Pons (tissue), 1 donor: ENCODE measurements around the gene CKB.
A peak's percentile ranks its signal among the peaks of the same experiment; 100 is the strongest.
"Not testable (repeated sequence)": the region's sequence is repeated elsewhere in the genome, so short reads cannot be mapped to it uniquely, and the experiment has no call there.

ENCODE experiments used
- DNase-seq: peaks from one replicate; pipeline ENCODE4 v3.0.0-alpha.2; 2016; ENCODE audit warnings: low spot score

The CKB gene

DNA sequence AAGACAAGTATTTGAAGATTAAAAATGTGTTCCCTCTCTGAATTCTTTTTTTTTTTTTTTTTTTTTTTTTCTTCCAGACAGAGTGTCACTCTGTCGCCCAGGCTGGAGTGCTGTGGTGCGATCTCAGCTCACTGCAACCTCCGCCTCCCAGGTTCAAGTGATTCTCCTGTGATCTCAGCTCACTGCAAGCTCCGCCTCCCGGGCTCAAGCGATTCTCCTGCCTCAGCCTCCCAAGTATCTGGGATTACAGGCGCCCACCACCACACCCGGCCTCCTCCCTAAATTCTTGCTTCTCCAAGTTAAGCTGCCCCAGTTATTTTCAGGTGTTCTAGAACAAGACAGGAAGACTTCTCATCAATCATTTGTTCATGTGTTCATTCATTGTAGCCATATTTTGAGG, 10.4 kb downstream of the CKB start:
- DNase-seq: not testable (repeated sequence)

DNA sequence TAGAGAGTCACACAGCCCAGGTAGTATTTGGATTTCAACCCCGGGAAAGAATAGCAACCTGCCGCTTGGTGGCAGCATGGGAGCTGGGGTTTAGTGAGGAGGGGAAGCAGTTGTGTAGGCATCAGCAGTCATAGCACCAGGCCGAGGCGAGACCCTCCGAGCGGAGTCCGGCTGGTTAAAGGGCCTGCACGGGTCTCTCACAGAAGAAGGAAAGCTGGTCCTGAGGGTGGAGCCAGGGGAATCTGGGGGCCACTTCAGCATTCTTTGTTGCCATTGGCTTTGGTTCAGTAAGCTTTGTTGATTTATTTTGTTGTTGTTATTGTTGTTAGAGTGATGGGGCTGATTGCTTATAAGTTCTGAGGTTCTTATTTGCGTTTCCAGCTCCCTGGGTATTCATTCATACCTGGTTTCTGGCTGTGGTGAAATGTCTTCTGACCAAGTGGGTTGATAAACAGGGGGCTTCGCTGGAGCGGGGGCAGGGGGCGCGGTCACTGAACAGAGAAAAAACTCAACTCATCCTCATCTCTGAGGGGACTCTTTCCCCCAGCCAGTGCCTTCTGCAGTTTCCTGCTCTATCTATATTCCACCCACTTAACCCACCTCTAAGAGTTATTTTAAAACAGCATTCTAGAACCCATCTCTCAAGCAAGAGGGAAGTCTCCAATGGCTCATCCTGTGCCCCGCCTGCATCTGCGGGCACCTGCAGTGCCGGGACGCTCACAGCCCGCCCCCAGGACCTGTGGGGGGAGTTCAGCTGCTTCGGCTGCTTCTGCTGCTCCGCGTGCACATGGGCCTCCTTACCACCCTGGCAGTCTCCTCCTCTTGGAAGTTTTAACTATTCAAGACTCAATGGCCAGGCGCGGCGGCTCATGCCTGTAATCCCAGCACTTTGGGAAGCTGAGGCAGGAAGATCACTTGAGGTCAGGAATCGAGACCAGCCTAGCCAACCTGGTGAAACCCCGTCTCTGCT, 11.6 kb downstream of the CKB start:
- no peak for DNase-seq

DNA sequence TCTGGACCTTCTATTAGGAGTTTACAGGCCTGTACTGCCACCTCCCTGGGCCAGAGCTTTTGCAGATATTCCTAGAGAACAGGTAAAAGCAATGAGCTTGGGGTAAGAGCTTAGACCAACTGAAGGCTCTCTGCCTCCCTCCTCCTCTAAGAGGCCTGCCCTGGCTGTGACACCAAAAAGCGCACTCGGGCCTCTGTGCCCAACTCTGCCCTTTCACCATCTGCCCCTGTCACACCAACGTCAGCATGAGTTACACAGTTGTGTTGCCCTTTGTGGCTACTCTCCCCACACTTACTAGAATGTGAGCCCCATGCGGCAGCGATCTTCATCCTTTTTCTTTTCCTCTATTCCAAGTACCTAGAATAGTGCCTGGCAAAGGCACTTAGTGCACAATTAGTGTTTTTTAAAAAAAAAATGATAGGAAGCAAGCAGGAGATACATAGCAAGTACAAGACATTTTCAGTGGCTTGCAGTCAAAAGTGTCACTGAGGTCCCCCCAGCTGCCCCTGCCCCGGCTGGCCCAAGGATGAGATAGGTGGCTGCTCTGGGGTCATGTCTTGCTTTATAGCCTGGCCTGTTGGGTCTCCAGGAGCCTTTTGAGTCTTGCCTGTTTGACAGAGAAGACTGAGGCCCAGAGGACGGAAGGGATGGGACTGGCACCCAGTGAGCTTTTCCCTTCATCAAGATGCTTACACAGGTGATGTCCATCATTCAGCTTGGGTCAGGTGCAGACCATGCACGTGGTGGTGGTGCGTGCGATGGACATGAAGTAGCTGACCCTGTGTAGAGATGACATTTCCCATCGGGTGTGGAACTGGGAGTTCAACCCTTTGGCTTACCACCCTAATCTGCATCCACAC, 12.5 kb downstream of the CKB start:
- DNase-seq: no peak

DNA sequence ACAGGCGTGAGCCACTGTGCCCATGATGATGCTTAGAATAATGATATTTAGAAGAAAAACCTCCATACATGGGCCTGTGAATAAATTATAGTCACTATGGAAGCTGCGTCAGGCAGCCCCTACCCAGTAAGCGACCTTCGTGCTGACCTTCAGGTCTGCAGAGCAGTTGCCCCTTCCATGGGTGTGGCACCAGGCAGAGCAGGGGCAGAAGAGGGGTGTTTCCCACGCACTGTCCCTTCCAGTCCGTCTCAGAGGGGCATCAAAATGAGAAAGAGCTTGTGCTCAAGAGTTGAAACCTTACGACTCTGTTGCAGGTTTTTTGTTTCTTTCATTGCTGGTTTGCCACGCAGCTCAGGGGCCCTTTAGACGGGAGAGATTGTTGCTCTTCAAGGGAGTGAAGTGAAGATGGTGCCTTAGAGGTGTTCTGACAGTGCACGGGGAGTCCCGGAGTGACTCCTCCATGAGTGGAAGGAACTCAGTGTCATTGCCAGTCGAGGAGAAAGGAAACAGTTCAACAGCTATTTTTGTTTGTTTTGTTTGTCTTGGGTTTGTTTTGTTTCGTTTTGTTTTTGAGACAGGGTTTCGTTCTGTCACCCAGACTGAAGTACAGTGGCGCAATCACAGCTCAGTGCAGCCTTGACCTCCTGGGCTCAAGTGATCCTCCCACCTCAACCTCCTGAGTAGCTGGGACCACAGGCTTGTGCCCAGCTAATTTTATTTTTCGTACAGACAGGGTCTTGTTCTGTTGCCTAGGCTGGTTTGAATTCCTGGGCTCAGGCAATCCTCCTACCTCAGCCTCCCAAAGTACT, 13.9 kb downstream of the CKB start:
- no peak for DNase-seq

DNA sequence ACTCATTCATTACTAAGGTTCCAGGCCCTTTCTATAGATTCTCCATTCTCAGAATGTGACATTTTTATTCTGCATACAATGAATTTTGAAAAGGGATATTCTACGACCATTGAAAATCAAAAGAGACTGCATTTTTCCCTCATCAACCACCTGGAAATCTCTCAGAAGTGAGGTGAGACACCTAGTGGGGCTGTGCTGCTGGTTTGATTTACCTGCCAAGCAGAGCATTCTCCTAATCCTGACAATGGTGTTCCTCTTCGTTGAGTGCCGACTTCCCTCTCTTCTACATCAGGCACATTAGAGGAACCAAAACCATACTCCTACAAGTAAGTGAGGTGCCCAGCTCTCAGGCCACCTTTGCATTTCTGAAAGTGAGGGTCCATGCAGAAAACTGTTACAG, 14.9 kb downstream of the CKB start:
- no peak for DNase-seq

DNA sequence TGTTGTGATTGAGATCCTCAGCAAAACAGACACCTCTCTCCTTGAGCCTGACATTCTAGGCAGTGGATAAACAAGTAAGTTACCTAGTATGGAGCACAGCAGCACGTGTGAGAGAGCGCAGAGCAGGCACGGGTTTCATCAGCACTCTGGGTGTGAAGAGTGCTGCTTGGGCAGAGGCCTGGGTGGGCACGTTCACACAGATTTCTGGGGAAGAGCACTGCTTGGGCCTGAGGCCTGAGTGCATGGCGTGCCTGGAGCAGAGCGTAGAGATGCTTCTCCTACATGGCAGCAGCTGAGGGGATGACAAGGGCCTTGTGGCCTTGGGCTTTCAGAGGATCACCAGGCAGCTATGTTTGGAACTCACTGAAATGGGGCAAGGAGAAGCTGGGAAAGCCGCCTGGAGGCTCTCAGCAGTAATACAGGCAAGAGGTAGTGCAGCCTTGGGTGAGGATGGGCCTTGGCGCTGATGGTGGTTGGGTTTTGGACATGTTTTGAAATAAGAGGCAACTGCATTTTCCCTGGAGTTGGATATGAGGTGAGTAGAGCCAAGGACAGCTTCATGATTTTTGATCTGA, 17.6 kb downstream of the CKB start:
- DNase-seq: no peak

DNA sequence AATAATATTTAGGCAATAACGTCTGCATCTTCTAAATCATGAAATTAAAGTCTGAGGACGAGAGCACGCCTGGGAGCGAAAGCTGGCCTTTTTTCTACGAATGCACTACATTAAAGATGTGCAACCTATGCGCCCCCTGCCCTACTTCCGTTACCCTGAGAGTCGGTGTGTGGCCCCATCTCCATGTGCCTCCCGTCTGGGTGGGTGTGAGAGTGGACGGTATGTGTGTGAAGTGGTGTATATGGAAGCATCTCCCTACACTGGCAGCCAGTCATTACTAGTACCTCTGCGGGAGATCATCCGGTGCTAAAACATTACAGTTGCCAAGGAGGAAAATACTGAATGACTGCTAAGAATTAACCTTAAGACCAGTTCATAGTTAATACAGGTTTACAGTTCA, 19.3 kb downstream of the CKB start:
- DNase-seq: no peak

DNA sequence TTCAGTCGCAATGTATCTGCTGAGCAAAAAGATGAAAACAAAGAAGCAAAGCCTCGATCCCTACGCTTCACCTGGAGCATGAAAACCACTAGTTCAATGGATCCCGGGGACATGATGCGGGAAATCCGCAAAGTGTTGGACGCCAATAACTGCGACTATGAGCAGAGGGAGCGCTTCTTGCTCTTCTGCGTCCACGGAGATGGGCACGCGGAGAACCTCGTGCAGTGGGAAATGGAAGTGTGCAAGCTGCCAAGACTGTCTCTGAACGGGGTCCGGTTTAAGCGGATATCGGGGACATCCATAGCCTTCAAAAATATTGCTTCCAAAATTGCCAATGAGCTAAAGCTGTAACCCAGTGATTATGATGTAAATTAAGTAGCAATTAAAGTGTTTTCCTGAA, 19.8 kb downstream of the CKB start:
- DNase-seq: no peak

DNA sequence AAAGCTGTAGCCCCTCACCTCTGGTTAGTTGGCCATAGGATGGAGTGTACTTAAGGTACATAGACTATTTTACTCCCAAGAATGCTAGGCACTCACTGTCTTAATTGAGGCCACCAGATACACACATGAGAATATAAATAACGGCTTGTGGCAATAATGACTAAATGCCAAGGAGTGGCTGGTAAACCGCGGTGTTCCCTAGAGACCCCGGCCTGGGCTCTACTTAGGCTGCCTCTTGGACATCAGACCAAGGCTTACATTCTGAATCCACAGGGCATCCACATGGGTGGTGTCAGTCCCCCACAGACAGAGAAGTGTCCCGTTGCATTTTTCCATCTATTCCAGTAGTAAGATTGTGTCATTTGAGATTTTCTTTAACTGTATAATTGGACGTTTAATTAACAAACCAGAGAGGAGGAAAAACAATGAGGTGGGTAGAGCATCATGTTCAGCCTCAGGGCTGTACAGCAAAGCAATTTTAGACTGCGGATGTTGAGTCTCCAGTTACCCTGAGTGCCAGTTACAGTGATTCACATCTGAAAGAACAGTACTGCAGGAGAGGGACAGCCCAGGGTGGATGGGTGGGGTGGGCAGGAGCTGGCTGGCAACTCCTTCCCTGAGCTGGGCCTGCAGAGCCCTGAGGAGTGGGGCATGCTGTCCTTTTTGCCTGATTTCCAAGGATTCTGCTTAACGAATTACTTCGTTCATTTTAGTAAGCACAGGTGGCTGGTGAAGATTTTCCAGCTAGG, 20.5 kb downstream of the CKB start:
- DNase-seq: no peak

DNA sequence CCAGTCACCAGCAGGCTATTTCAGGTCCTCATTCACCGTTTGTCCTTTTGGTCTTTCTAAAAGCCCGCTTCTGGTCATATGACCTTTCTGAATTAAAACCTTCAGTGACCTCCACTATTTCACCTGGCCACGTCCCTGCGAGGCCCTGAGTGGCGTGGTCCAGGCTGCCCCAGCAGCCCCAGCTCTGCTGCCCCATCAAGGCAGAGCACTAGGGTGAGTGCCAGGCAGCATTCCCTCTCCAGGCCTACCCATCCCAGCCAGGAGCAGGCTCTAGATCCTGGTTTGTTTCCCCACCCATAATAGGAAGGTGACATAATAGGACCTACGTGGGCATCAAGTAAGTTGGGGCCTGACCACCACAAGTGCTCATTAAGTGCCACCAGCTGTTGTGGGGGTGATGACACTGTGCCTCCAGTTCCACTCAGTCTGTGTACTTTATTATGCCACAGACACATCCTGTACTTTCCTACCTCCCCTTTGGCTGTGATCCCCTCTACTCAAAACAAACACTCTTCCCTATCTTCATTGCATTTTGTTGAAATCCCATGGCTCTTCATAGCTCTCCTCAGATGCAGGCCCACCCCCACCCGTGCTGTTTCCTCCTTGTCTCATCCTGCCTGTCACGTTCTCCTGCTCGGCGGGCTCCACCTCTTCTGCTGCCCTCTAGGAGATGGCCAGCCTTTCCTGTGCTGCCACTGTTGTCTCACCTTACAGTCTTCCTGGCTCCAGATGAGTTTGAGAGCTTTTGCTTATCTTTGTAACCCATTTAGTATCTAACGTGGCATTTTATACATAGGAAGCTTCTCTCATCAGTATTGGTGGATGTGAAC, 21.4 kb downstream of the CKB start:
- no peak for DNase-seq

DNA sequence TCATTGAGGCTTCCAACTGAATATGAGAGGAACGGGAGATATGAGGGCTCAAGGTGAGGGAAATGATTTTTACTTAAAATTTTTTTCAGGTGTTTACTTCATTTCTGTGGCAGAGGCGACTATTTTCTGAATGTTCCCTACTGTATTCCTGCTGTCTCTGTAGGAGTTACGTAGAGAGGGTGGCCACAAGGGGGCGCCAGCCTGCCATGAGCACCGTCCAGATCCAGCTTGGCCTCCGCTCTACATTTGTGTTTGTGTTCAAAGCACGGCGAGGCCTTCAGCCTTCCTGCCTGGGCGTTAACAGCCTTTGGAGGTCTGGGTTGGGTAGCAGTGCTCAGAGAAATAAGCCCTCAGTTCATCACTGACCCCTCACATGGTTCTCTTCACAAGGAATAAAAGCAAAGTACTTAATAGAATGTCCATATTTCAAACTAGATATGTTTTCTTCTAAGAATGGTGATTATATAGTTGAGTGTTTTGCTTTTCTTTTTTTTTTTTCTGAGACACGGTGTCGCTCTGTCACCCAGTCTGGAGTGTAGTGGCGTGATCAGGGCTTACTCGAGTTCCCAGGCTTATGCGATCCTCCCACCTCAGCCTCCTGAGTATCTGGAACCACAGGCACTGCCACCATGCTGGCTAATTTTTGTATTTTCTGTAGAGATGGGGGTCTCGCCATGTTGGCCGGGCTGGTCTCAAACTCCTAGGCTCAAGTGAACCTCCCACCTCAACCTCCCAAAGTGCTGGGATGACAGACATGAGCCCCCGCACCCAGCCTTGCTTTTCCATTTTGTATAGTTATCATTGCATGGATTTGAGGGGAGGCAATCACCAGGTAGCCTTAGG, 22.3 kb downstream of the CKB start:
- DNase-seq: peak; percentile 94

DNA sequence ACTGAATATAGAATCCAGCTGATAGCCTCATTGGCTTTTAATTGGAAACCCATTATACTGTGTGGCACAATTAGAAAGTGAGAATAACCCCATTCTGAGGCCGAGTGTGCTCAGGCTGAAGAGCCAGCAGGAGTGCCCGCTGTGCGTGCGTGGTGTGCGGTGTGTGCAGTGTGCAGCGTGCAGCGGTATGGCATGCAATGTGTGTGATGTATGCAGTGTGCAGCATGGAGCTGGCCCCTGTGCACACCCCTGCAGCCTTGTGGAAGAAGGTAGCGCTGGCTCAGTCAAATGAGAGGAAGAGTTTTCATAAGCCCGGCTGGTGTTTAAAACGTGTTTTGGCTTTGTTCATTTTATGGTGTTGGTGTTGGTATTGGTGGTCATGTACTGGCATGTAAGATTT, 22.9 kb downstream of the CKB start:
- no peak for DNase-seq

DNA sequence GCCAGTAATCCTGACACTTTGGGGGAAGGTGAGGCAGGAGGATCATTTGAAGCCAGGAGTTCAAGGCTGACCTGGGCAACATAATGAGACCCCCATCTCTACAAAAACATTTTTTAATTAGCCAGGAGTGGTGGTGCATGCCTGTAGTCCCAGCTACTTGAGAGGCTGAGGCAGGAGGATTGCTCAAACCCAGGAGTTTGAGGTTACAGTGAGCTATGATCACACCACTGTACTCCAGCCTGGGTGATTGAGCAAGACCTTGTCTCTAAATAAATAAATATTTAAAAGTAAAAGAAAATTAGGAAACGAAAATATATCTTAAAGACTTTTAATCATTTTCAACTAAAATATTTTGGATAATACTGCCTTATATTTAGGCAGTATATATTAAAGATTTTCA, 25.9 kb downstream of the CKB start:
- no peak for DNase-seq

DNA sequence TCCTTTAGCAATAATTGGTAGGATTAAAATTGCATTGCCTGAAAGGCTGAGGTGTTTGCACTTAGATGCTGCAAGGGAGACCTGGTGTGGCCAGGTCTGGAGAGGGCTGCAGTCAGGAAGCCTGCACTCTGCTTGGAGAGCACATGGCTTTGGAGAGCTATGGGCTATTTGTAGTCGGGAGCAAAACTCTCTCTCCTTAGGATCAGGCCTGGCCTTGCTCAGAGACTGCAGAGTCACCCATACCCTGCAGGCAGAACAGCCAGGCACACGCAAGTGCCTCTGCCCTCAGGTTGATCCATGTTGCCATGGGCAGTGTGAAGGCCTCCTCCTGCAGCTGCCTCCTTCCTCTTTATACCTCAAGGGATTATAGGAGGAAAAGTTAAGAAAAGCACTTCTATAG, 26.8 kb downstream of the CKB start:
- DNase-seq: no peak

DNA sequence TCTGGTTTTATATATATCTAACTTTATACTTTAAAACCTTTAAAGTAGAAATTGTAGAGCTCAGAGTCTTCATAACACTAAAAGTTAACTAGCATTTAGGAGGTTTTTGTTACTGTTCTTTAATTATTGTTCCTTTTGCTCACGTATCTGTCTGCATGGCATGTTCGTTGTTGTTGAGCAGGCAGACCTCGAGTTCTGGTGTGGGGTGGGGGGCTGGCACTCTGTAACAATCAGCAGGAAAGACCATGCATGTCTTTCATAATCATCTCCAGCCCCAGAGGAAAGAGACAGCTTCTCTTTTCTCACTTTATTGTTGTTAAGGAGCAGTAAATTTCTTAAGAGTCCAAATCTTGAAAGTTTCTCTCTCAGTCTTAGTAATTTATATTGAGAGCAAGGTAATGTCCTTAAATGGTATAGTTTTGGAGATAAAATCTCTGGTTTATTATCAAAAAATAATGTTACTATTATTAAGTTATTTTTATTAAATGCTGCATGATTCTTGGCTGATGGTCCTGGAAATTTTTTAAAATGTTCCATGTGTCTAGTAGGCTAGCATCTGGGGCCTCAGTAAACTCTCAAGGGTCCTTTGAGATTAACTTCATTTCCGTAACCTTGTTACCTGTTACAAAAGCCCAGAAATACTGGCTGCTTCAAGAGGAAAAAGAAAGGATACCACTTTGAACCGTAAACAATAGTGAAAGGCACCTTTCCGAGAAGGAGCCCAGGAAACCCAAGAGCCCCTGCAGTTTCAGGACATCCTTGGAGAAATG, 30.3 kb downstream of the CKB start:
- no peak for DNase-seq

DNA sequence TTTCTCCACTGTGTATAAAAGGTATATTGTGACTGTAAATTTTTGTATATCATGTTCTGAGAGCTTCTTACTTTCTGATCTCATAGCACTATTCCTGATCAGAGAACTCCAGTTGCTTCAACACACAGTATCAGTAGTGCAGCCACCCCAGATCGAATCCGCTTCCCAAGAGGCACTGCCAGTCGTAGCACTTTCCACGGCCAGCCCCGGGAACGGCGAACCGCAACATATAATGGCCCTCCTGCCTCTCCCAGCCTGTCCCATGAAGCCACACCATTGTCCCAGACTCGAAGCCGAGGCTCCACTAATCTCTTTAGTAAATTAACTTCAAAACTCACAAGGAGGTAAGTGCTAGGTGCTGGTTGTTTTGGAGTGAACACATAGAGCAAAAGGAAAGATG, 30.9 kb downstream of the CKB start:
- no peak for DNase-seq

DNA sequence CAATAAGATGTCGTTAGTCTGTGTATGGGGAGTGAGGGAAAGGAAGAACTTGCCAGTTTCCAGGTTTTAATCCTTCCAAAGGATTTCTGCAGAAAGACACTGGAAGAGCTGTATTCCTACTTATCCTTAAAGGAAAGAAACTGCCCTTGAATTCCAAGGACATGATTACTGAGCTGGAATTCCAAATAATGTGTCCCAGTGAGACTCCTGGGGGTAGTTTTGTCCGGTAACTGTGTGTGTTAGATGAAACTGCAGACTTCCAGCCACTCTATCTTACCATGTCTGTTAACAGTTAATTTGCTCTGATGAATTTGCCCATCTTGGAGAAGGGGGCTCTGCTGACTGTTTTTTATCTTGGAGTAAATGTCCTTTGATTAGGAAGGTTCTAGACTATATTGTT, 33.0 kb downstream of the CKB start:
- no peak for DNase-seq

DNA sequence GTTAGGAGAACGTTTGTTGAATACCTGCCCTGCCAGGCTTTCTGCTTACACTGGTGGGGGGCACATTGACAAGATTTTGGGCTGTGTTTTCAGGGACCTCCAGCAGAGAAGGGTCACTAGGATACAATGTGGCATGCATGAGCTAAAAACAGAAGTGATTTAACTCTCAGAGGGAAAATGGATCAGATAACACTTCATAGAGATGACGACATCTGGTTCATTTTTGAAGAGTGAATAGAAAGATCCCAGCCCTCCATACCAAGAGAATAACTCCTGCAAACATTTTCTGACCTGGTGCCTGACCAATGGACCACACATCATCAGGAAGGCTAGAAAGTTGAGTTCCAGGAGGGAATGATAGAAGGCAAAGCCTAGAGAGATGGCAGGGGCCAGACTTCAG, 33.7 kb downstream of the CKB start:
- no peak for DNase-seq

DNA sequence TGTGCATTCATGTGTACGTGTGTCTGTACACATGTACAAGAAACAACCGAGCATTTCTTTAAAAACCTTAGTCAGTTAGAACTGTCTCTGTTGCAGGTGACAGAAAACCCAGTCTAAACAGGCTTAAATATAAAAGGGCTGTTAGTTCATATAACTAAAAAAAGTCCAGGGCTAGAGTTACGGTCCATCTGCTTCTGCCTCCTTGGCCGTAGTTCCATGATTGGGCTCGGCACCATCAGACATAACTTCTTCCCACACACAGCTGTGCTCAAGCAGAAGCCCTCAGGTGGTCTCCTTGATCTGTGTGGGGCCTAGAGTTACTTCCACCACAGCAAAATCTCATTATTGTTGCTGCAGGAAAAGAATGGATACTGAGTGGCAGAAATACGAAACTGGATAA, 34.6 kb downstream of the CKB start:
- no peak for DNase-seq
